Right atrium auricular region (tissue), 2 donors: Measurements from ENCODE around the gene DMXL1. TPM values are rescaled to one million over a fixed set of nuclear protein-coding genes. Genes with fewer than 3 reads are reported as not detected.

Source experiments
- DNase-seq: peaks from one replicate; pipeline ENCODE4 v3.0.0-alpha.2; 2019; ENCODE audit warnings: low spot score
- H3K27ac ChIP-seq, 2 donors: fragments of 200-600 bp; sonication (generic); 1 replicate in 1 of 2; 2 replicates in 1 of 2; pipeline ENCODE4 v1.5.1; 2016 to 2019
- H3K27me3 ChIP-seq, 2 donors: fragments of 200-600 bp; sonication (generic); one replicate each; pipeline versions ENCODE4 v1.5.1 to v1.6.0; 2017 to 2019
- H3K36me3 ChIP-seq: fragments of 200-600 bp; sonication (generic); one replicate; pipeline ENCODE4 v1.5.1; 2016
- H3K4me1 ChIP-seq, 2 donors: fragments of 200-600 bp; sonication (generic); one replicate each; pipeline versions ENCODE4 v1.5.1 to v1.6.0; 2017 to 2019
- H3K4me3 ChIP-seq, 2 donors: fragments of 200-600 bp; sonication (generic); 1 replicate in 1 of 2; 2 replicates in 1 of 2; pipeline ENCODE4 v1.5.1; 2017 to 2019; ENCODE audit warnings: mild to moderate bottlenecking in 1 of 2, moderate library complexity in 1 of 2
- H3K9me3 ChIP-seq, 2 donors: fragments of 200-600 bp; sonication (generic); one replicate each; pipeline ENCODE4 v1.5.1; 2019
- total RNA-seq, 2 donors: library from RNA; depleted of rRNA; stranded (reverse); fragments of >200 nt; gene quantifications; one replicate each; pipeline ENCODE4 v1.1.0, GENCODE V29; 2016
- TF ChIP-seq, protein P1 (sequence below), 2 donors: fragments of 200-600 bp; sonication (generic); IDR thresholded peaks; one replicate each; pipeline ENCODE4 v1.5.1; 2019; ENCODE audit warnings: antibody characterized with exemption in 2 of 2

Gene DMXL1
- total RNA-seq, 2 donors from 2014 or later, result 29.4 to 40.5 TPM

DNA sequence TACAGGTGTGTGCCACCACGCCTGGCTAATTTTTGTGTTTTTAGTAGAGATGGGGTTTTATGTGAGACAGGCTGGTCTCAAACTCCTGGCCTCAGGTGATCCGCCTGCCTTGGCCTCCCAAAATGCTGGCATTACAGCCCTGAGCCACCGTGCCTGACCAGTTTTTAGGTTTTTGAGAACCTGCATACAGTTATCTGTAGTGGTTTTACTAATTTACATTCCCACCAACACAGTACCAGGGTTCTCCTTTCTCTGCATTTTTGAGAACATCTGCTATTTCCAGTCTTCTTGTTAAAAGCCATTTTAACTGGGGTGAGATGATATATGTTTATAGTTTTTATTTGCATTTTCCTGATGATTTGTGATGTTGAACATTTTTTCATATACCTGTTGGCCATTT is 12.8 kb downstream of the DMXL1 start:
- Histone ChIP-seq H3K4me3 (no peak overlapping the region), H3K27ac (no peak overlapping the region), H3K36me3 (no peaks in the 10 kb centered on the region), H3K4me1 (peaks cover 0 to 14% of the 10 kb centered on the region in 2 donors), H3K9me3 (no peaks in the 10 kb centered on the region), H3K27me3 (no peaks in the 10 kb centered on the region)
- TF ChIP-seq, protein P1, sequence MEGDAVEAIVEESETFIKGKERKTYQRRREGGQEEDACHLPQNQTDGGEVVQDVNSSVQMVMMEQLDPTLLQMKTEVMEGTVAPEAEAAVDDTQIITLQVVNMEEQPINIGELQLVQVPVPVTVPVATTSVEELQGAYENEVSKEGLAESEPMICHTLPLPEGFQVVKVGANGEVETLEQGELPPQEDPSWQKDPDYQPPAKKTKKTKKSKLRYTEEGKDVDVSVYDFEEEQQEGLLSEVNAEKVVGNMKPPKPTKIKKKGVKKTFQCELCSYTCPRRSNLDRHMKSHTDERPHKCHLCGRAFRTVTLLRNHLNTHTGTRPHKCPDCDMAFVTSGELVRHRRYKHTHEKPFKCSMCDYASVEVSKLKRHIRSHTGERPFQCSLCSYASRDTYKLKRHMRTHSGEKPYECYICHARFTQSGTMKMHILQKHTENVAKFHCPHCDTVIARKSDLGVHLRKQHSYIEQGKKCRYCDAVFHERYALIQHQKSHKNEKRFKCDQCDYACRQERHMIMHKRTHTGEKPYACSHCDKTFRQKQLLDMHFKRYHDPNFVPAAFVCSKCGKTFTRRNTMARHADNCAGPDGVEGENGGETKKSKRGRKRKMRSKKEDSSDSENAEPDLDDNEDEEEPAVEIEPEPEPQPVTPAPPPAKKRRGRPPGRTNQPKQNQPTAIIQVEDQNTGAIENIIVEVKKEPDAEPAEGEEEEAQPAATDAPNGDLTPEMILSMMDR (IDR thresholded peaks at IDR 0.05), result no peak
- DNase-seq, result no peak

GRCh38 chr5:119088438-119088837 is 17.6 kb downstream of the DMXL1 start:
- TF ChIP-seq, protein P1 (IDR thresholded peaks at IDR 0.05), result no peak
- H3K4me3 ChIP-seq, result no peak overlapping the region
- no peaks in the 10 kb centered on the region for H3K4me1 ChIP-seq
- peaks cover 0 to 5% of the 10 kb centered on the region in 2 donors for H3K9me3 ChIP-seq
- no peaks in the 10 kb centered on the region for H3K27me3 ChIP-seq
- H3K27ac ChIP-seq, result no peak overlapping the region
- DNase-seq, result no peak
- no peaks in the 10 kb centered on the region for H3K36me3 ChIP-seq

- TF ChIP-seq, protein P1 (IDR thresholded peaks at IDR 0.05), result no peak
- H3K27me3 ChIP-seq, result no peaks in the 10 kb centered on the region
- H3K27ac ChIP-seq, result no peak overlapping the region
- H3K9me3 ChIP-seq, result peaks cover 0 to 2% of the 10 kb centered on the region in 2 donors
- no peaks in the 10 kb centered on the region for H3K4me1 ChIP-seq
- DNase-seq, result no peak
- H3K36me3 ChIP-seq, result no peaks in the 10 kb centered on the region
- no peak overlapping the region for H3K4me3 ChIP-seq
Observed at GRCh38 chr5:119095611-119096010, 24.7 kb downstream of the DMXL1 start.

DNA sequence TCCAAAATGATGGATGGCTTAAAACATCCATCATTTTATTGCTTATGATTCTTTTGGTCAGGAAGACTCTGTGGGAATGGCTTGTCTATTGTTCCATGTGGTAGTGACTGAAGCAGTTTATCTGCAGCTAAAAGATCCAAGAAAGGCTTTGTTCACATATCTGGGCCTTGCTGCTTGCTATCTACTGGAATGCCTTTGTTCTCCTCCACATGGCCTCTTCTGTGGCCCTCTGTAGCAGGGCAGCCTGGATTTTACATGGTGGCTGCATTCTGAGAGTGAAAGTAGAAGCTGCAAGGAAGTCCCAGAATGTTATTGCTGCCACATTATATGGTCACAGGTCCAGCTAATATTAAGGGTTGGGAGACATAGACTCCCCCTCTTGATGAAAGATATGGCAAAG is 35.1 kb downstream of the DMXL1 start:
- no peak for DNase-seq
- H3K4me3 ChIP-seq, result no peak overlapping the region
- TF ChIP-seq, protein P1 (IDR thresholded peaks at IDR 0.05), result no peak
- H3K4me1 ChIP-seq, result no peaks in the 10 kb centered on the region
- no peak overlapping the region for H3K27ac ChIP-seq
- H3K27me3 ChIP-seq, result no peaks in the 10 kb centered on the region
- H3K9me3 ChIP-seq, result no peaks in the 10 kb centered on the region
- H3K36me3 ChIP-seq, result peaks cover 6% of the 10 kb centered on the region

- Histone ChIP-seq H3K4me1 (no peaks in the 10 kb centered on the region), H3K27ac (no peak overlapping the region)
Observed at GRCh38 chr5:119112151-119112550, 41.3 kb downstream of the DMXL1 start.

GRCh38 chr5:119117237-119117636 is 46.4 kb downstream of the DMXL1 start:
- H3K9me3 ChIP-seq, result no peaks in the 10 kb centered on the region
- peaks cover 27% of the 10 kb centered on the region for H3K36me3 ChIP-seq
- no peak for DNase-seq
- no peaks in the 10 kb centered on the region for H3K4me1 ChIP-seq
- no peaks in the 10 kb centered on the region for H3K27me3 ChIP-seq
- H3K27ac ChIP-seq, result no peak overlapping the region
- H3K4me3 ChIP-seq, result no peak overlapping the region
- TF ChIP-seq, protein P1 (IDR thresholded peaks at IDR 0.05), result no peak

More at GRCh38 chr5:119112151-119112550, 41.3 kb downstream of the DMXL1 start:
- Histone ChIP-seq H3K27me3 (no peaks in the 10 kb centered on the region), H3K9me3 (no peaks in the 10 kb centered on the region), H3K36me3 (peaks cover 34% of the 10 kb centered on the region), H3K4me3 (no peak overlapping the region)
- DNase-seq, result no peak
- TF ChIP-seq, protein P1 (IDR thresholded peaks at IDR 0.05), result no peak
